Measurements from ENCODE around the gene TTC16. TPM values are rescaled to one million over a fixed set of nuclear protein-coding genes. Genes with fewer than 3 reads are reported as not detected.
"Not testable (repeated sequence)": the region's sequence is repeated elsewhere in the genome, so short reads cannot be mapped to it uniquely, and the experiment has no call there.

Gene TTC16
- polyA plus RNA-seq, 5 donors, result 0.50 to 1.4 (median 0.82) TPM

DNA sequence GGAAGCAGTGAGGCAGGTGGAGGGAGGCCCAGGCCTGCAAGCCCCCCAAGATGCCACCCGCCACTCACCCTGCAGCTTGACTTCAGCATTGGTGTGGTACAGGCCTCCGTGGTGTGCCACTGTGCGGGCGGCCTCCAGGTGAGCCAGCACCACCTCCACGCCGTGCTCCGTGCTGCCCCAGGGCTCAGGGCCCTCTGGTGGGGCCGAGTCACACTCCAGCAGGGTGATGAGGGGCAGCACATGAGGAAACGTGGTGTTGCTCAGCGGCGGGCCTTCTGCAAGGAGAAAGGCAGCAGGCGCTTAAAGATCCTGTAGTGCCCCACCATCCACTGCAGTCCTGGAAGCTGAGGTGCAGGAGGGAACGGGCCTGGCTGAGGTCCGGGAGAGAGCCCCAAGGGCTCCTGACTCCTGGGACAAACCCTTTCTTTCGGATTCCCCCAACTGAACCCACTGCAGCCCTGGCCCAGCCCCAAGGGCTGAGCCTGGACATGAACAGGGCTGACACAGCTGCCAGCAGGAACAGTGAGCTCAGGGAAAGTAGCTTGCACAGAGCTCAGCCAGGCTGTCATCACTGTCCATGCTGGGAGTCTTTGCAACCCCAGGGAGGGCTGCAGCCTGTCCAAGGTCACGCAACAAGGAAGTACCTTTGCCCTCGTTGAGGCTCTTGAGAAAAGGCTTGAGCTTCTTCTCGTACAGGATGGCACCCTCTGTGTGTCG, 23.9 kb downstream of the TTC16 start:
- no peak for DNase-seq

DNA sequence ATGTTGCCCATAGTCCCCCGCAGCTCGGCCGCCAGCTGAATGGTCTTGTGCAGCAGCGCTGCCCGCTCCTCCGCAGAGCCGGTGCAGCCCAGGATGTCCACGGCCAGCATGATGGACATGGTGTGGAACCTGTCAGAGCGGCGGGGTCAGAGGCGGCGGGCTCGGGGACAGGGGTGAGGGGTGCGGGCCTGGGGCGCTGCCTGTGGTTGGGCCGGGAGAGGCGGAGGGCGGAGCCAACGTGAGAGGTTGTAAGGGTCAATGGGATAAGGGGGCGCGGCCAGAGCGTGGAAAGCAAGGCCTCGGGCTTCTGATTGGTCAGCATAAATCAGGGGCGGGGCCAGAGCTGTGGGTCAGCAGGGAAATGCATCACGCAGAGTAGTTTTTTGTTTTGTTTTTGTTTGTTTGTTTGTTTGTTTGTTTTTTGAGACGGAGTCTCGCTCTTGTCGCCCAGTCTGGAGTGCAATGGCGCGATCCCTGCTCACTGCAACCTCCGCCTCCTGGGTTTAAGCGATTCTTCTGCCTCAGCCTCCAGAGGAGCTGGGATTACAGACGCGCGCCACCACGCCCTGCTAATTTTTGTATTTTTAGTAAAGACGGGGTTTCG, 26.1 kb downstream of the TTC16 start:
- DNase-seq, result no peak

DNA sequence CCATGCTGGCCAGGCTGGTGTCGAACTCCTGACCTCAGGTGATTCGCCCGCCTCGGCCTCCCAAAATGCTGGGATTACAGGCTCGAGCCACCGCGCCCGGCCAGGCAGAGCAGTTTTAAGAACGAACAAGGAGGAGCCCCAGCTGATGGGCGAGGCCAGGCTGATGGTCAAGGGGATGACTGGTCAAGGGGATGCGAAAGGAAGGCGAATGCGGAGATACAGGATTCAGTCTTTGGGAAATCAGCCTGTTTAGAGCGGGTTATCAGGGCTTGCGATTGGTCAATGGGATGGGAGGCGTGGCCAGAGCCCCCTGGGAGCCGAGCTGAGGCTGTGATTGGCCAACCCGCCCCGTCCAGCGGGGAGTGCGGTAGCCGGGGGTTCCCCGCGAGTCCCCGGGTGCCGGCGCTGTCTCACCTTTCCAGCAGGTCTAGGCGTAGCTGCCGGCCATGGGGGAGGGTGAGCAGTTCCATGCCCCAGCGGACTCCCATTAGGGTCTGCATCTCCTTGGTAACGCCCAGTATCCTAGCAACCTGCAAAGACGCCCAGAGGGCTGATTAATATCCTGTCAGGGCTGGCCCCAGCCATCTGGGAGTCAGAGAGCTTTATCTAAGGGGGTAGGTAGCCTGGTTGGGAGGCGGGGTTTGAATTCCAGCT, 26.7 kb downstream of the TTC16 start:
- no peak for DNase-seq

DNA sequence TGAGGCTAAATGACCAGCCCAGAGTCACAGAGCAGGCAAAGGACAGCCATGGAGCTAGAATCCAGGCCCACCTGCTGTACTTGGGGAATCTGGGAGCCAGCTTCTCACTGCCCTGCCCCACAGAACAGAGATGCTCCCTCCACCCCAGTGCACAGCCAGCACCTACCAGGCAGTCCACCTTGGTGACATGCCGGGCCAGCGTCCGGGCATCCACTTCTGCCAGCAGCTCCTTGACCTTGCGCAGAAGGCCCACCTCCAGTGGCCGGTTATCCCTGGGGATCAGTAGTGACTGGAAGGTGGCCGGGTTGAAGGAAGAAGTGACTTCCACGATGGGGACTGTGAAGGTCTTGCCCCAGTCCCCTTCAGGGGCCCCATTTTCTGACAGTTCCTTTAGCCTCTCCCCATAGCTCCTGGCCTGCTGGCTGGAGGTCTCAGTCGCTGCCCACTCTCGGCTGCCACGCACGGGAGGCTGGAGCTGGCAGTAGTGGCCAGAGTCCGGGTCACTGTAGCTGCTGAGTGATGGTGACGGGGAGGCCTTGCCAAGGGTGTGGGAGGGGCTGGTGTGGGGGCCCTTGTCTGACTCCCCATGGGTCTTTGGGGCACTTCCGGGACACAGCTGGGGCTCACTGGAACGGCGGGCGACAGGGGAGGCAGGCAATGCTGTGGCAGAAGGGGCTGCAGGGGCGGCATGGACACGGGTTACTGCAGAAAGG, 28.7 kb downstream of the TTC16 start:
- no peak for DNase-seq

DNA sequence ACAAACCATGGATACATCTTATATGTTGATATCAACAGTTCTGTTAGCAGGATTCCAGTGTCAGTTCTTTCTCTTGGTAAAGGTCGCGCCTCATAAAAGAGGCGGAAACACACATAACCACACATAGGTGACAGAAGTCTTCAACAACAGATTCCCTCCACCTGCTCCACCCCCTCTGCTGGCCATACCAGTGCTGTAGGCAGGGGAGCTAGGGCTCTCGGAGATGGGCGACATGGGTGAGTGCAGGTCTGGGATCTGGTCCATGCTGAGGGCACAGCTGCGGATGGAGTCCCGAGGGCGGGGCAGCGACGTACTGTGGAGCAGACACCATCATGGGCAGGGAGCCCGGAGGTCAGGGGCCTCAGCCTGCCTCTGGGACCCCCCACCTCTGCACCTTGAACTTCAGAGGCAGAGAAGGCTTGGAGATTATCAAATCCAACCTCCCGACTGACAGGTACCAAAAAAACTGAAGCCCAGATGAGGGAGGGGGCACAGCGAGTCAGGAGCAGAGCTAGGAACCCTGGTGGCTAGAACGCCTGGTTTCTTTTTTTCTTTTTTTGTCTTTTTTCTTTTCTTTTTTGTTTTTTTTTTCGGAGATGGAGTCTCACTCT, 31.2 kb downstream of the TTC16 start:
- no peak for DNase-seq

DNA sequence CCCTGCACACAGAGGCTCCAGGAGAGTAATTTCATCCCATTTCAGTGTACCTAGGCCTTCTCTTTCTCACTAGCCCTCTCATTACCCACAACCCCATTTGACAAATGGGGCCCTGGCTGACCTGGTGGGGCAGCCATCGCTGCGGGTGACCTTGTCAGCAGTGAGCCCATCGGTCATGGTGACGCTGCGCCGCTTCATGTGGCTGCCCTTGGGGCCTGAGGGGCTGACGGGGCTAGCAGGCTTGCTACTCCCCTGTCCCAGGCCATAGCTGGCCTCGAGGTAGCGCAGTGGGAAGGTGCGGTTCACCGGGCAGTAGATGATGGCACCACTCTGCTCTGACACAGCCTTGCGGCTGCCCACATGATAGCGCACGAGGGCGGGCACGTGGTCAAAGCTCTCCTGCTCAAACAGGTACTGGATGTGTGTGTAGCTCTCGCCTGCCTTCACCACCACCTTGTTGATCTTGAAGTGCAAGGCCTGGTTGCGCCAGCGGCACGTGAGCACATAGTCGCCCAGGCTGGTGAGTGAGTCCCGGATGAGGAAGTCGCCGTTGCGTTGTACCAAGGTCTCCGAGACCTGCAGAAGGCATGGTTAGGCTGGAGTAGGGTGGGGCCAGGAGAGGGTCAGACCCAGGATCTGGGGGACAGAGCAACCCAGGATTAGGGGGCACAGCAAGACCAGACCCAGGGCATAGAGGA, 33.4 kb downstream of the TTC16 start:
- DNase-seq, result no peak

DNA sequence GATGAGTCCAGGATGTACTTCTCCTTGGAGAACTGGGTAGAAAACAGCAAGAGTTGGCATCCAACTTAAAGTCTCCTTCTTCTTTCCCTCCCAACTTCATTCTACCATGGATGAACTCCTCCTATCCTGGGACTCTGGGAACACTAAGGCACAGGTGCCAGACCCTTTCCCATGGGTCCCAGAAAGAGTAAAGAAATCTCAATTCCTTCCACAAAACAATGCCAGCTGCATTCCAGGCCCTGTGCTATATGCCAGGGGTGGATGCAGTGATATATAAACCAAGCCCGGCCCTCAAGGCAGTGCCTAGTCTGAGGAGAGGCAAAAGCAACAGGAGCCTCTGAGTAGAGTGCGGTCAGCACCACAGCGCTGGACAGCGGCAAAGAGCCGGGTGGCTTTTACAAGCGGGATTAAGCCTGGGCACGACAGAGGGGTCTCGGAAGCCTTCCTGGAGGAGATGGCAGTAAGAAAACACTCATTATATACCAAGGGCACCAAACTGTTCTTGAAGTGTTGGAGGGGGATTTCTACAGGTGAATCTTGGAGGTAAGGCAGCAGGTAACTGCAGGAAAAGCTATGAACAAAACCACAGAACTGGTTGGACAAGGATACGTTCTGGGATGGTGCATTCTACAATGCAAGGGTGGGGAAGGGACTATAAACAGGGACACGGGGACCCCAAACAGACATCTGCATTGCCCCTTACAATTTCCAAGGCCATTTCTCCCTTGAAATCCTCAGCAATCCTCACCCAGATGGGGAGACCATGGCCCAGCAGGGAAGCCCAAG, 35.6 kb downstream of the TTC16 start:
- no peak for DNase-seq

DNA sequence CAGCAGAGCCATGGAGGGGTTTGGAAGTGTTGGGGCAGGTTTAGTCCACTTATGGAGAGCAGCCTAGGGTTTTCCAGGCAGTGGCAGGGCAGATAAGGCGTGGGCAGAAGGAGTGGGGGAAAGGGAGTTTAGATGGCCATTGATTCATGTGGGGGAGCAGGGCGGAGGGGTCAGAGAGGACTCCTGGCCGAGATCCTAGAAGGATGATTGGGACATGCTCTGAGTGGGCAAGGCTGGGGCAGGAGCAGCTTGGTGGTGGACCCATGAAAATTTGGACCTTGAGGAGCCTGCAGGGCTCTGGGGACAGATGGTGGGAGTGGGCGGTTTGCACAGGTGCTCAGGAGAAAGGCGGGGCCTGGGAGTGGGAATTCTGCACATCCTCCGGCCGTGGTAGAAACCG, 37.3 kb downstream of the TTC16 start:
- DNase-seq, result no peak

DNA sequence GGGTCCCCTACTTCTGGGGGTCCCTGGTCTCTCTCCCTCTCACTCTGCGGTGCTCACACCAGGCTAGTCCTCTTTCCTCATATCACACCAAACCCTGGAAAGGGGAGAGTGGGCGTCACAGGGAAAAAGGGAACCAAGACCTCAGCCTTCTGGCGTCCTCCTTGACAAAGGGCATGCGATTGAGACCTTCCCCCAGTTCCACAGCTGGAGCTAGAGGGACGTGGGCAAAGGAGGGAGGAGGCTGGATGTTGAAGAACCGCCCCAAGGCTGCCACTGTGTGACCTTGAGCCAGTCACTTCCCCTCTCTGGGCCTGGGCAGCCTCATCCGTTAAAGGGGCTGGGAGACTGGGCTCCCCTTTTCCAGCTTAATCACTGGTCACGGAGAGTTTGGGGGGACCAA, 37.7 kb downstream of the TTC16 start:
- no peak for DNase-seq

DNA sequence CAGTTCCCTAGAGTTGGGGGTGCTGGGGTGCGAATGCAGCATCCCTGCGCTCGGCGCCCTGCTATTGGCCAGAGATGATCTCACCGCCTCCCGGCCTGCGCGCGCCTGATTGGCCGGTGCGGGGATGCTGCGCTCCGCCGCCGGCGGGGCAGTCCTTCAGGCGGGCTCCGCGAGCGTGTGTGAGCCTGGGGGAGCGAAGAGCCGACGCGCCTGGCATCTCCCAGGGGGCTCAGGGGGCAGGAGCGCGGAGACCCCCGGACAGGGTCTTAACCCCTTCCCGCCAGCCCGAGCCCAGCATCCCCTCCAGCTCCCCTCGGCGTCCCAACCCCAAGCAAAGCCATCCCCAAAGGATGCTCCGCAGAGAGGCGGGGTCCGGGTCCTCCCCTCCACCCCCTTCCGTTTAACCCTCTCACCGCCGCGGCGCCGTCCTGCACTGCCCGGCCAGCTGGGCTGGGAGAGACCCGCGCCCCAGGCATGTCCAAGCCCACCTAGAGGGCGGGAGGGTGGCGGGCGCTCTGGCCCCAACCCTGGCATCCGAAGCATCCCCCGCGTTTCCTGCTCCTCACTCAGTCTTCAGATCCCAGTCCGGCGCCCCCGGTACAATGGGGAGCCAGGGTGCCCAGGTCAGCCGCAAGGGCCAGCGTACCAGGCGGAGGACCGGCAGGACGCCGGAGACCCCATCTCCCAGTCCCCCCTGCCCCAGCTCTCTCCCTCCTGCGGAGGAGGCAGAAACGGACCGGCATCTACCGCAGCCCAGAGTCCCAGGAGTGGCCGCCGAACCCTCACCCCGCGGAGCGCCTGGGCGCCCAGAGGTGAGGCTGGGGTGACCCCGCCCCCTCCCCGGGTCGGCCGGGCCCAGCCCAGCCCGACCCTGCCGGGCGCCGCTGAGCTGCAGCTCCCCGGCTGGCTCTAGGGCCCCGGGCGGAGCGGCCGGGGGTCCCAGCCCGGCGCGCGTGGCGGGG, 38.5 kb downstream of the TTC16 start:
- no peak for DNase-seq

DNA sequence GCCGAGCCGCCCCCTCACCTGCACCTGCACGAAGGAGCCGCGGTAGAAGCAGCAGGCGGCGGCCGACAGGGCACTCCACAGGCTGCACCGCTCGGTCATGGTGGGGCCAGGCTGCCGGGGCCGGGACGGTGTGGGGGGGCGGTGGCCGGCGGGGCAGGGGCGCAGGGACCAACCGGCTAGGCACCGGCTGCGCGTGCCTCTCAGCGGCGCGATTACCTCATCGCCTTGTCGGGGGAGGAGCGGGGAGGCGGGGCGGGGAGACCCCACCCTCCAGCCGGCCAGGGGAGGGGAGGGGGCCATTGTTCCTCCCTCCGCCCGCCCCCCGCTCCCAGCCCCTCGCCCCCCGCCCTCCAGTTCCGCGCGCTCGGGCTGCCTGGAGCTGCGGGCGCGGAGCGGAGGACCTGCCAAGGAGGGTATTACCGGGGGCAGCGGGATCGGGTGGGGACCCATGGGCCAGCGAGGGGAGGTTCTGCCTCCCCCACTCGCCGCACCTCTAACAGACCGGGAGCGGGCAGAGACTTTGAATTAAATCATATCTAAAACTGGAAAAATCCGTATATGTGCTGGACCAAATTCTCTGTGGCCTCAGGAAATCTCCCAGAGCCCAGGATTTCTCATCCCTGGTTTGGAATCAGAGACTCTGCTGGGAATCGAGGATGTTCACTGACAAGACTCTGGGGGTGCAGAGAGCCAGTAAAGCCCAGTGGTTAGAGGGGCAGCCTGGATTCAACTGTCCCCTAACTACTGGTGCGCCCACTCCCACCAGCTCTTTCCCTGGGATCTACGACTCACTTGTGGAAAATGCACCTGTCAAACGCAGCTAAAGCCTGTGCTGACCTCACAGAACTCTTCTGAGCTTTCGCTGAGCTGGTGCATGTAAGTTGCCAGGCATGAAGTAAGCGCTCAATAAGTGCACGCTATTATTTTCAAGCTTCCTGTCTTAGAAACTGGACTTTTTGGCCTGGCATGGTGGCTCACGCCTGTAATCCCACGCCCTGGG, 39.5 kb downstream of the TTC16 start:
- no peak for DNase-seq

DNA sequence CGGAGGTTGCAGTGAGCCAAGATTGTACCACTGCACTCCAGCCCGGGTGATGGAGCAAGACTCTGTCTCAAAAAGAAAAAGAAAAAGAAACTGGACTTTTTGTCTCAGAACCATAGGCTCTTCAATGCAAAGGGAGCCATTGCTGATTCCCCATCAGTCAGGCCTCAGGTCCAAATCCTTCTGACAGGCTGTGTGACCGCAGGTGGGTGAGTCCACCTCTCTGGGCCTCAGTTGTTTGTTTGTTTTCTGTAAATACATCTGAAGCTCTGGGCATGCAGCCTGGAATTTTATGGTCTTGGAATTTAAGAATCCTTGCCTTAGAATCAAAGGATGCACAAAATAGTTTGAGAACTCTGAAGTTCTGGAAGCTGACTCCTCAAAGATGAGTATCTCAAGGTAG, 40.4 kb downstream of the TTC16 start:
- no peak for DNase-seq

DNA sequence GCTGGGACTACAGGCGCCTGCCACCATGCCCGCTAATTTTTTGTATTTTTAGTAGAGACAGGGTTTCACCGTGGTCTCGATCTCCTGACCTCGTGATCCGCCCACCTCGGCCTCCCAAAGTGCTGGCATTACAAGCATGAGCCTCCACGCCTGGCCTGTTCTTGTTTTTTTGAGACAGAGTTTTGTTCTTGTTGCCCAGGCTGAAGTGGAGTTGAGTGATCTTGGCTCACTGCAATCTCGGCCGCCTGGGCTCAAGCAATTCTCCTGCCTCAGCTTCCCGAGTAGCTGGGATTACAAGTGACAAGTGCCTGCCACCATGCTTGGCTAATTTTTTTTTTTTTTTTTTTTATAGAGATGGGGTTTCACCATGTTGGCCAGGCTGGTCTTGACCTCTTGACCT, 40.9 kb downstream of the TTC16 start:
- DNase-seq, result not testable (repeated sequence)

DNA sequence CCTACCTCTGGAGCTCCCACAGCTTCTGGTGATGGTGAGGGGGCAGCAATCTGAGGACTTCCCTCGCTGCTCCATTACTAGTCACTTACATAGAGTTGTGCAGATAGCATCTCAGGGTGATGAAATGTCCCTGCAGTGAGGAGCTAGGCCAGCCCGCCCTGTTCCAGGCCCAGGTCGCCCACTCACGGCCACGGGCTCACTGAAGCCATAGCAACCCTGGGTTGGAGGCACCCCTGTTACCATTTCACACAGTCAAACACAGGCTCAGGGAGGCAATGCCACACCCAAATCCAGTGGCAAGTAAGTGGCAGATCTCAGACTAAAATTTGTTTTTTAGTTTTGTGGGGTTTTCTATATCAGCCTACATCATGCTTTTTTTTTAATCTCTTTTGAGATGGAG, 43.0 kb downstream of the TTC16 start:
- DNase-seq, result no peak

DNA sequence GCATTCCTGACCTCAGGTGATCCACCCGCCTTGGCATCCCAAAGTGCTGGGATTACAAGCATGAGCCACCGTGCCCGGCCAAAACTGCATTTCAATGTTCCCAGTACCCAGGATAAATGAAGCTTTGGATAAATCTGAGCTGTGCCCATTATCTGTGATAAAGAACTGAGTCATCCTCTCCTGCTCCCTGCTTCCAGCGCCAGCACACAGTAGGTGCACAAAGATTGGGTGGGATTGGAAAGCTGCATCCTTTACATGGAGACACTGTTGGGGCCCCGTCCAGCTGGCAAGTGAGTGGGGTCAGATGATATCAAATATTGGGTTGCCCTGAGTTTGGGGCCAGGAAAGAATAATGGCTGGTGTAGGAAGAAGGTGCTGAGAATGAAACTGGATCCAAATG, 45.2 kb downstream of the TTC16 start:
- DNase-seq, result no peak

DNA sequence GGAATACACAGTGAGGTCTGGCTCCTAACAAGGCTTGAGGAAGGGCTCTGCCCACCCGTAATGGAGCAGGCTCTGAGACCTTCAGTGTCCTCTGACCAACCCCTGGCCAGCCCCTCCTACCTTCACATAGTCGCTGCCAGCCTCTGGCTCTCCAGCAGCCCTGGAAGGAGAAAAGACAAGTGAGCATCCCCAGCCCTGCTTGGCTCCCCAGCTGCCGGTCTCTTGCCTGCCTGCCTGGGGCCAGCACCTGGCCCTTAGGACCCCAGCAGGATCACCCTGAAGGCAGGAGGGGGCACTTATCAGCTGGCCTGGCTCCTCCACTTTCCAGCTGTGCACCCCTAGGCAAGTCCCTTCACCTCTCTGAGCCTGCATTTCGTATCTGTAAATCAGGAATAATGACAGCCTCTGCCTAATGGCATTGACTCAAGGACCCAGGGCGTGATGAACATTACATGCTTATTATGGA, 45.6 kb downstream of the TTC16 start:
- DNase-seq, result no peak

DNA sequence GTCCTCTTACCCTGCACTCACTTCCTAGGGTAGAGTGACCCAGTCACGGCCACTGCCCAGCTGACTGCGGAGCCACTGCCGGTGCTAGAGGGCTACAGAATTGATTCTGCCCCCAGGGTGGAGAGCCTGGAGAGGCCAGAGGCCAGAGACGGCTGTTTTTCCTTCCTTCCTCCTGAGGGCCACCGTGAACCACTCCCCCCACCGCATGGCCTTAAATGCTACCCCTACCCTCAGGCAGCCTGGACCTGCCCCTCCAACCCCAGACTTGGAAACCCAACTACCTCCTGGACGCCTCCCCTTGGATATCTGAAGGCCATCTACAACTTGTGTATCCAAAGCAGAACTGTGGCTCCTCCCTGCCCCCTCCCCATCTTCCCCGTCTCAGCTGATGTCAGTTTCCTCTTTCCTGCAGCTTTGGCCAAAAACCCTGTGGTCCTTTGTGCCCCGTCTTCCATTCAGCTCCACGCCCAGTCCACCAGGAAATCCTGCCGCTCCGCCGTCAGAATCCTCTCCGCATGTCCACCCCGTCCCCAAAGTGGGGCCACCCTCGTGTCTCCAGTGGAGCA, 46.3 kb downstream of the TTC16 start:
- no peak for DNase-seq

DNA sequence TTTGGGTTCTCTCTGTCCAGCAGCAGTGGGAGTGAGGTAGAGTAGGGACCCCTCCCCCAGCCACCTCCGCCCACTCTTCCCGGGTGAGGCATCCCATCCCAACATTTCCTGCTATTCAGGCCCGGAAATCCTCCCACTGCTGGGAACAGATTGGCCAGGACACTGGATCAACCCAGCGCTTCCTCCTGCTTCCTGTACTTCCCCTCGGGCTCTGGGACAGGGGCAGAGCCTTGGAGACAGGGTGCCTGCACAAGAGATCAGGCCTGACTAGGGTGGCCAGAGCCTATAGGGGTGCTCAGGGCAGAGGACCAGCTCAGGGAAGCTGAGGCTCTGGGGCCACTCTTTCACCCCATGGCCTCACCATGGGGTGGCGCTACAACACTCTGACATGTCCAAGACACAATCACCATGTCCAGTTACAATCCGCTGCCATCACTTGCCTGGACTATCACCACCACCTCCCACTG, 48.1 kb downstream of the TTC16 start:
- no peak for DNase-seq

Measured in right lung (tissue), 5 donors.